Ovary (tissue), 3 donors: Measurements from ENCODE around the gene CCDC148.

Source experiments
- EP300 ChIP-seq: sonication (generic); formaldehyde crosslinking; IDR thresholded peaks from one replicate; pipeline ENCODE4 v1.6.1; 2017; ENCODE audit warnings: antibody characterized with exemption
- POLR2A ChIP-seq: fragments of 450-650 bp; IDR thresholded peaks from one replicate; pipeline ENCODE4 v1.6.1; 2017; ENCODE audit warnings: antibody characterized with exemption, mild to moderate bottlenecking, moderate library complexity
- TF ChIP-seq, protein P1 (sequence below), 3 donors: fragments of 450-650 bp in 2 of 3; fragments of 200-600 bp in 1 of 3; IDR thresholded peaks; one replicate each; pipeline versions ENCODE4 v1.5.1 to v1.8.0; 2016 to 2022; ENCODE audit warnings: antibody characterized with exemption in 3 of 3, mild to moderate bottlenecking in 1 of 3
- donor health status: DM: no; HTN: no; CAD: no.

DNA sequence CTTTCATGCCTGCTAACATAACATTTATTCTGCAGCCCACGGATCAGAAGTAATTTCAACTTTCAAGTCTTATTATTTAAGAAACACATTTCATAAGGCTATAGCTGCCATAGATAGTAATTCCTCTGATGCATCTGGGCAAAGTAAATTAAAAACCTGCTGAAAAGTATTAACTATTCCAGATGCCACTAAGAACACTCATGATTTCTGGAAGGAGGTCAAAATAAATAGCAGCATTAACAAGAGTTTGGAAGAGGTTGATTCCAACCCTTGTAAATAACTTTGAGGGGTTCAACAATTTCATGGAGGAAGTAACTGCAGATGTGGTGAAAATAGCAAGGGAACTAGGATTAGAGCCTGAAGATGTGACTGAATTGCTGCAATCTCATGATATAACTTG, 77.6 kb downstream of the CCDC148 start:
- TF ChIP-seq, protein P1, sequence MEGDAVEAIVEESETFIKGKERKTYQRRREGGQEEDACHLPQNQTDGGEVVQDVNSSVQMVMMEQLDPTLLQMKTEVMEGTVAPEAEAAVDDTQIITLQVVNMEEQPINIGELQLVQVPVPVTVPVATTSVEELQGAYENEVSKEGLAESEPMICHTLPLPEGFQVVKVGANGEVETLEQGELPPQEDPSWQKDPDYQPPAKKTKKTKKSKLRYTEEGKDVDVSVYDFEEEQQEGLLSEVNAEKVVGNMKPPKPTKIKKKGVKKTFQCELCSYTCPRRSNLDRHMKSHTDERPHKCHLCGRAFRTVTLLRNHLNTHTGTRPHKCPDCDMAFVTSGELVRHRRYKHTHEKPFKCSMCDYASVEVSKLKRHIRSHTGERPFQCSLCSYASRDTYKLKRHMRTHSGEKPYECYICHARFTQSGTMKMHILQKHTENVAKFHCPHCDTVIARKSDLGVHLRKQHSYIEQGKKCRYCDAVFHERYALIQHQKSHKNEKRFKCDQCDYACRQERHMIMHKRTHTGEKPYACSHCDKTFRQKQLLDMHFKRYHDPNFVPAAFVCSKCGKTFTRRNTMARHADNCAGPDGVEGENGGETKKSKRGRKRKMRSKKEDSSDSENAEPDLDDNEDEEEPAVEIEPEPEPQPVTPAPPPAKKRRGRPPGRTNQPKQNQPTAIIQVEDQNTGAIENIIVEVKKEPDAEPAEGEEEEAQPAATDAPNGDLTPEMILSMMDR (IDR thresholded peaks at IDR 0.05), result no peak
- TF ChIP-seq POLR2A (no peak), EP300 (no peak)
